OCI-LY7 (cell line): ENCODE measurements around the gene GNG14. TPM values are rescaled to one million over a fixed set of nuclear protein-coding genes. Genes with fewer than 3 reads are reported as not detected.

Experiments used
- BruUV-seq: library from RNA; stranded (reverse); fragments of 400-500 nt; replicated peaks from 2 replicates; lab custom pipeline; 2021; lab: Mats Ljungman, UMichigan
- CTCF ChIA-PET: fragments of 300-600 bp; sonication (Branson Sonifier 250); formaldehyde crosslinking; loops from one replicate; lab custom pipeline; 2022; ENCODE audit warnings: antibody characterized with exemption; ENCODE audit not compliant: unreplicated experiment; lab: Charles Lee
- POLR2A ChIA-PET: fragments of 300-600 bp; sonication (Branson Sonifier 250); formaldehyde crosslinking; loops from one replicate; lab custom pipeline; 2022; ENCODE audit warnings: antibody characterized with exemption; lab: Charles Lee
- DNase-seq: peaks from one replicate; pipeline ENCODE4 v3.0.0-alpha.2; 2015; ENCODE audit warnings: low spot score
- H2AFZ ChIP-seq: fragments of 200-600 bp; sonication (generic), shearing (Covaris generic); 2 replicates; pipeline ENCODE4 v1.6.1; 2014; ENCODE audit warnings: mild to moderate bottlenecking, antibody characterized with exemption, low read length, moderate library complexity
- H3K27ac ChIP-seq: fragments of 200-600 bp; sonication (generic); 2 replicates; pipeline ENCODE4 v1.5.1; 2014; ENCODE audit warnings: mixed run types, low read depth, mild to moderate bottlenecking, moderate library complexity, low read length, inconsistent platforms; ENCODE audit not compliant: poor library complexity, severe bottlenecking
- H3K36me3 ChIP-seq: fragments of 200-600 bp; sonication (generic); 2 replicates; pipeline ENCODE4 v1.6.1; 2014; ENCODE audit warnings: mild to moderate bottlenecking, antibody characterized with exemption, low read length, moderate library complexity, mixed read lengths; ENCODE audit not compliant: insufficient read depth
- H3K4me1 ChIP-seq: fragments of 200-600 bp; sonication (generic); 2 replicates; pipeline ENCODE4 v1.5.1; 2014; ENCODE audit warnings: mild to moderate bottlenecking, low read length; ENCODE audit not compliant: insufficient read depth, poor library complexity, severe bottlenecking
- H3K4me2 ChIP-seq: fragments of 200-600 bp; sonication (generic); 2 replicates; pipeline ENCODE4 v1.6.1; 2014; ENCODE audit warnings: mild to moderate bottlenecking, low read length
- H3K4me3 ChIP-seq: fragments of 200-600 bp; sonication (generic); 2 replicates; pipeline ENCODE4 v1.5.1; 2014; ENCODE audit warnings: mild to moderate bottlenecking, low read depth, low read length; ENCODE audit not compliant: poor library complexity, severe bottlenecking
- H3K79me2 ChIP-seq: fragments of 200-600 bp; sonication (generic); 2 replicates; pipeline ENCODE4 v1.6.1; 2016; ENCODE audit warnings: low read depth, mild to moderate bottlenecking, low read length, moderate library complexity, mixed read lengths; ENCODE audit not compliant: insufficient read depth
- H3K9me2 ChIP-seq: fragments of 200-600 bp; sonication (generic); 2 replicates; pipeline ENCODE4 v1.6.1; 2016; ENCODE audit warnings: mild to moderate bottlenecking, low read length, mixed read lengths; ENCODE audit not compliant: insufficient read depth
- H3K9me3 ChIP-seq: fragments of 200-600 bp; sonication (generic); 2 replicates; pipeline ENCODE4 v1.6.1; 2014; ENCODE audit warnings: mild to moderate bottlenecking, mixed run types, low read length, mixed read lengths
- H4K20me1 ChIP-seq: fragments of 200-600 bp; sonication (generic); 2 replicates; pipeline ENCODE4 v1.6.1; 2014; ENCODE audit warnings: mild to moderate bottlenecking, antibody characterized with exemption, low read length, moderate library complexity, mixed read lengths; ENCODE audit not compliant: insufficient read depth
- EZH2phosphoT487 ChIP-seq: fragments of 200-600 bp; sonication (generic); IDR thresholded peaks from 2 replicates; pipeline ENCODE4 v1.6.1; 2018; ENCODE audit warnings: low read depth, borderline replicate concordance, mild to moderate bottlenecking, mixed run types, antibody characterized with exemption, low read length, moderate library complexity, mixed read lengths
- intact Hi-C: fragments of 100-400 bp; cut with micrococcal nuclease; formaldehyde crosslinking; loops from one replicate; pipeline ENCODE4 v1.10.0; 2022; ENCODE audit not compliant: unreplicated experiment
- total RNA-seq, 2 experiments: library from RNA; depleted of rRNA in 1 of 2; stranded (reverse); fragments of >200 nt in 1 of 2; shearing (Covaris generic) in 1 of 2; gene quantifications; 2 replicates each; pipeline ENCODE4 v1.2.3, GENCODE V29; 2014 to 2022
- TF ChIP-seq, protein P1 (sequence below): fragments of 200-600 bp; sonication (generic); conservative IDR thresholded peaks from 2 replicates; pipeline ENCODE4 v1.5.1; 2014; ENCODE audit warnings: mild to moderate bottlenecking, antibody characterized with exemption, low read length, moderate library complexity, mixed read lengths

Gene GNG14
- total RNA-seq, 2 experiments from 2014 or later: 0.93 TPM; not detected in 1

DNA sequence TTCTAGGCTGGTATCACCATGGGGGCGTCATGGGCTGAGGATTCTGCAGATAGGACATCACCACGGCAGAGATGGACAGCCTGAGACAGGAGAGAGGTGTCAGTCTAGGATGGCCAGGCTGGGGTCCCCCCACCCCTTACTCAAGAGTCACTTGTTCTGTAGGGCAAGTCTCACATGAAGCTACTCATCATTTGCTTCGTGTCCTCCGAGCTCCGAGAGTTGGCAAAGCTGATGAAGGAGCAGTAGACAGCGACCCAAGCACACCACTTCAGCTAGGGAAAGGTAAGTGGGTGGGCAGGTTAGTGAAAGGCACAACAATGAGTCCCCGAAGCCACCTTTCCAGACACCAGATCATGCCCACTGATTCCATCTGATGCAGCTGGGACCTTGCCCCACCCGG is 19.5 kb upstream of the GNG14 start:
- TSS peak; percentile 61 for BruUV-seq
- intact Hi-C loops: no loop called here
- ChIA-PET CTCF (no interaction called here), POLR2A (interaction anchor here (1.4 to 1.6 kb wide), 2 partner anchors 13 to 58 kb away, joined by 3 to 4 read pairs; partner anchors contain the start of genes DHPS, ZNF490 and ZNF791)
- H3K79me2 ChIP-seq: peaks cover 27% of the 10 kb centered on the region; the same call in 1 of the 2 replicates
- TF ChIP-seq, protein P1, sequence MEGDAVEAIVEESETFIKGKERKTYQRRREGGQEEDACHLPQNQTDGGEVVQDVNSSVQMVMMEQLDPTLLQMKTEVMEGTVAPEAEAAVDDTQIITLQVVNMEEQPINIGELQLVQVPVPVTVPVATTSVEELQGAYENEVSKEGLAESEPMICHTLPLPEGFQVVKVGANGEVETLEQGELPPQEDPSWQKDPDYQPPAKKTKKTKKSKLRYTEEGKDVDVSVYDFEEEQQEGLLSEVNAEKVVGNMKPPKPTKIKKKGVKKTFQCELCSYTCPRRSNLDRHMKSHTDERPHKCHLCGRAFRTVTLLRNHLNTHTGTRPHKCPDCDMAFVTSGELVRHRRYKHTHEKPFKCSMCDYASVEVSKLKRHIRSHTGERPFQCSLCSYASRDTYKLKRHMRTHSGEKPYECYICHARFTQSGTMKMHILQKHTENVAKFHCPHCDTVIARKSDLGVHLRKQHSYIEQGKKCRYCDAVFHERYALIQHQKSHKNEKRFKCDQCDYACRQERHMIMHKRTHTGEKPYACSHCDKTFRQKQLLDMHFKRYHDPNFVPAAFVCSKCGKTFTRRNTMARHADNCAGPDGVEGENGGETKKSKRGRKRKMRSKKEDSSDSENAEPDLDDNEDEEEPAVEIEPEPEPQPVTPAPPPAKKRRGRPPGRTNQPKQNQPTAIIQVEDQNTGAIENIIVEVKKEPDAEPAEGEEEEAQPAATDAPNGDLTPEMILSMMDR: no peak
- TF ChIP-seq EZH2phosphoT487: no peak
- no peaks in the 10 kb centered on the region for H3K9me3 ChIP-seq
- no peak overlapping the region for H3K27ac ChIP-seq
- peaks cover 42% of the 10 kb centered on the region for H3K4me1 ChIP-seq
- H3K9me2 ChIP-seq: no peaks in the 10 kb centered on the region
- peaks cover 35% of the 10 kb centered on the region for H3K36me3 ChIP-seq
- H3K4me2 ChIP-seq: peak overlapping the region; percentile 90
- peak overlapping the region; percentile 96 for H3K4me3 ChIP-seq
- no peaks in the 10 kb centered on the region for H4K20me1 ChIP-seq
- H2AFZ ChIP-seq: no peak overlapping the region
- no peak for DNase-seq

DNA sequence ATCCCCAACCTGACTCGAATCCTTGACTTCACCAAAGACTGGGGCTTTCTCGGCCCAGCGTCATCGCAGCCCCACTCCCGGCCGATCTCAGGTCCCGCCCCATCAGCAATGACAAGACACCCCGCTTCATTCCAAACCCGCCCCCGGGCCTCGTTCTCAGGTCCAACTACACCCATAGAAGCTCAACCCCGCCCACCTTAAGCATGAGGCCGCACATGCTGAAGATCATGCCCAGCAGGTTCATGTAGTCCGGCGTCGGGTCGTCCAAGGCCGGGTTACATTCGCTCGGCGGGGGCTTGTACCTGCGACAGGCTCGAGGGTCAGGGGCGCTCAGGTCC is 18.9 kb upstream of the GNG14 start:
- H3K4me1 ChIP-seq: peaks cover 42% of the 10 kb centered on the region
- ChIA-PET CTCF (no interaction called here), POLR2A (interaction anchor here (0.6 to 1.6 kb wide), 3 partner anchors 12 to 1841 kb away, joined by 3 to 4 read pairs (median 3); partner anchors contain the start of genes DHPS, ZNF490 and ZNF791)
- no TSS peak for BruUV-seq
- no peaks in the 10 kb centered on the region for H4K20me1 ChIP-seq
- H3K79me2 ChIP-seq: peaks cover 27% of the 10 kb centered on the region; the same call in 1 of the 2 replicates
- peak overlapping the region; percentile 90 for H3K4me2 ChIP-seq
- H3K9me3 ChIP-seq: no peaks in the 10 kb centered on the region
- peak overlapping the region; percentile 81; the same call in 1 of the 2 replicates for H2AFZ ChIP-seq
- TF ChIP-seq, protein P1: no peak
- no peak for TF ChIP-seq EZH2phosphoT487
- peaks cover 32% of the 10 kb centered on the region; the same call in 1 of the 2 replicates for H3K36me3 ChIP-seq
- H3K4me3 ChIP-seq: peak overlapping the region; percentile 96
- DNase-seq: no peak
- peak overlapping the region; percentile 64 for H3K27ac ChIP-seq
- intact Hi-C loops: loop anchor here (1.0 kb wide), 1 partner anchor 12 kb away; the partner anchor contains the start of gene DHPS
- H3K9me2 ChIP-seq: no peaks in the 10 kb centered on the region
